ENCODE measurements around the gene SOD2.
"Not testable (repeated sequence)": the region's sequence is repeated elsewhere in the genome, so short reads cannot be mapped to it uniquely, and the experiment has no call there.

The SOD2 gene

GRCh38 chr6:159693128-159693893 lies at the start of gene SOD2:
Gene SOD2 (minus strand): TSS chr6:159693241. CDS start chr6:159693167, 74 bp downstream.
- H3K4me3 ChIP-seq (ENCODE audit: low read depth, low read length) = peak within 1 kb of the TSS; percentile 74
- peak; percentile 53 for DNase-seq
- H3K36me3 ChIP-seq (replicated peaks) = peaks cover 2% of the 10 kb centered on the region
- peak within 1 kb of the TSS; percentile 97 for H3K27ac ChIP-seq
- no peak for TF ChIP-seq CTCF (IDR thresholded peaks at IDR 0.05; ENCODE audit: low read depth, low read length, missing control alignments)
- H3K27me3 ChIP-seq (replicated peaks) = no peaks in the 10 kb centered on the region
- in situ Hi-C loops (cut with HindIII; ENCODE audit: low pct_ligation_motif_present, low sequenced_read_pairs) = no loop called here

- H3K4me3 ChIP-seq (ENCODE audit: low read depth, low read length) = no peak overlapping the region
- no peak for TF ChIP-seq CTCF (IDR thresholded peaks at IDR 0.05; ENCODE audit: low read depth, low read length, missing control alignments)
- in situ Hi-C loops (cut with HindIII; ENCODE audit: low pct_ligation_motif_present, low sequenced_read_pairs) = no loop called here
- no peak for DNase-seq
- H3K27me3 ChIP-seq (replicated peaks) = no peaks in the 10 kb centered on the region
- H3K36me3 ChIP-seq (replicated peaks) = peaks cover 62% of the 10 kb centered on the region
- no peak overlapping the region for H3K27ac ChIP-seq
Measured at GRCh38 chr6:159742165-159742564, 49.1 kb upstream of the SOD2 start.

- no peak overlapping the region for H3K27ac ChIP-seq
- no peaks in the 10 kb centered on the region for H3K27me3 ChIP-seq (replicated peaks)
- H3K4me3 ChIP-seq (ENCODE audit: low read depth, low read length) = no peak overlapping the region
- peaks cover 36% of the 10 kb centered on the region for H3K36me3 ChIP-seq (replicated peaks)
- no peak for TF ChIP-seq CTCF (IDR thresholded peaks at IDR 0.05; ENCODE audit: low read depth, low read length, missing control alignments)
- no peak for DNase-seq
- in situ Hi-C loops (cut with HindIII; ENCODE audit: low pct_ligation_motif_present, low sequenced_read_pairs) = no loop called here
Measured at GRCh38 chr6:159739341-159739740, 46.3 kb upstream of the SOD2 start.

- H3K27me3 ChIP-seq (replicated peaks) = no peaks in the 10 kb centered on the region
- in situ Hi-C loops (cut with HindIII; ENCODE audit: low pct_ligation_motif_present, low sequenced_read_pairs) = no loop called here
Measured at GRCh38 chr6:159736908-159737307, 43.9 kb upstream of the SOD2 start.

GRCh38 chr6:159733395-159733794 lies 40.4 kb upstream of the SOD2 start:
- not testable (repeated sequence) for H3K36me3 ChIP-seq (replicated peaks)

More at GRCh38 chr6:159736908-159737307, 43.9 kb upstream of the SOD2 start:
- DNase-seq = no peak
- Histone ChIP-seq H3K27ac (no peak overlapping the region), H3K4me3 (ENCODE audit: low read depth, low read length) (no peak overlapping the region), H3K36me3 (replicated peaks) (peaks cover 17% of the 10 kb centered on the region)
- TF ChIP-seq CTCF (IDR thresholded peaks at IDR 0.05; ENCODE audit: low read depth, low read length, missing control alignments) = no peak

GRCh38 chr6:159732550-159732949 lies 39.5 kb upstream of the SOD2 start:
- H3K4me3 ChIP-seq (ENCODE audit: low read depth, low read length); H3K27ac ChIP-seq; in situ Hi-C loops (cut with HindIII; ENCODE audit: low pct_ligation_motif_present, low sequenced_read_pairs); DNase-seq; H3K27me3 ChIP-seq (replicated peaks); H3K36me3 ChIP-seq (replicated peaks): not testable (repeated sequence)

More at GRCh38 chr6:159733395-159733794, 40.4 kb upstream of the SOD2 start:
- H3K4me3 ChIP-seq (ENCODE audit: low read depth, low read length); DNase-seq; in situ Hi-C loops (cut with HindIII; ENCODE audit: low pct_ligation_motif_present, low sequenced_read_pairs); H3K27ac ChIP-seq; H3K27me3 ChIP-seq (replicated peaks): not testable (repeated sequence)

- H3K4me3 ChIP-seq (ENCODE audit: low read depth, low read length) = no peak overlapping the region
- H3K36me3 ChIP-seq (replicated peaks) = peaks cover 4% of the 10 kb centered on the region
- TF ChIP-seq CTCF (IDR thresholded peaks at IDR 0.05; ENCODE audit: low read depth, low read length, missing control alignments) = no peak
- H3K27me3 ChIP-seq (replicated peaks) = no peaks in the 10 kb centered on the region
- in situ Hi-C loops (cut with HindIII; ENCODE audit: low pct_ligation_motif_present, low sequenced_read_pairs) = no loop called here
- H3K27ac ChIP-seq = no peak overlapping the region
- DNase-seq = no peak
Measured at GRCh38 chr6:159730332-159730676, 37.3 kb upstream of the SOD2 start.

Measured in brain microvascular endothelial cell (primary cell).